ENCODE measurements around the gene PAXX. TPM values are rescaled to one million over a fixed set of nuclear protein-coding genes. Genes with fewer than 3 reads are reported as not detected.
A peak's percentile ranks its signal among the peaks of the same experiment; 100 is the strongest.

The PAXX gene
- total RNA-seq, 3 donors from 2014 or later (not counting 1 experiment from before 2014, with no cell fraction given) = 161 to 188 (median 161) TPM

DNA sequence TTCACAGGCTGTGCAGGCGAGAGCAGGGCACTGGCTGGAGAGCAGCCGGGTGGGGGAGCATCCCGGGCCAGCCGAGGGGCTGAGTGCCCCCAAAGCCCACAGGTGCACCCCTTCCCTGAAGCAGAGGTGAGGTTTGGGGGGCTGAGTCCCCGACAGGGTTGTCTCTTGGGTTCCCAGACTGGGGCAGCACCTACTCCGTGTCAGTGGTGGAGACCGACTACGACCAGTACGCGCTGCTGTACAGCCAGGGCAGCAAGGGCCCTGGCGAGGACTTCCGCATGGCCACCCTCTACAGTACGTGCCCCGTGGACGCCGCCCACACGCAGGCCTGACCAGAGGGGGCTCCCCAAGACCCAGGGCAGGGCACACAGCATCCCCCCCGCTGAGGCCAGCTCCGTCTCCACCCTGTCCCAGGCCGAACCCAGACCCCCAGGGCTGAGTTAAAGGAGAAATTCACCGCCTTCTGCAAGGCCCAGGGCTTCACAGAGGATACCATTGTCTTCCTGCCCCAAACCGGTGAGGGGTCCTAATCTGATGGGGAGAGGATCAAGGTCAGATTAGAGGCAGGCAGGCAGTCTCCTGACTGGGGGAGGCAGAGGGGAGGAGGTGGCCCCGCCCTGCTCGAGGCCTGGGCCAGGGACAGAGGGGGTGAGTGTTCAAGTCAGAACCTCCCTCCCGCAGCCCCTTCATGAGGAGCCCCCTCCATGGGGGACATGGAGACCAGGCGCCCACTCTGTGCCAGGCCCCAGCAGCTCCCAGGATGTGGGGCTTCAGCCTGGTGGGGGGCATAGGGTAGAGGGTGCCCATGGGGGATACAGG, 12.2 kb upstream of the PAXX start:
- H3K4me3 Mint-ChIP-seq = no peak overlapping the region

DNA sequence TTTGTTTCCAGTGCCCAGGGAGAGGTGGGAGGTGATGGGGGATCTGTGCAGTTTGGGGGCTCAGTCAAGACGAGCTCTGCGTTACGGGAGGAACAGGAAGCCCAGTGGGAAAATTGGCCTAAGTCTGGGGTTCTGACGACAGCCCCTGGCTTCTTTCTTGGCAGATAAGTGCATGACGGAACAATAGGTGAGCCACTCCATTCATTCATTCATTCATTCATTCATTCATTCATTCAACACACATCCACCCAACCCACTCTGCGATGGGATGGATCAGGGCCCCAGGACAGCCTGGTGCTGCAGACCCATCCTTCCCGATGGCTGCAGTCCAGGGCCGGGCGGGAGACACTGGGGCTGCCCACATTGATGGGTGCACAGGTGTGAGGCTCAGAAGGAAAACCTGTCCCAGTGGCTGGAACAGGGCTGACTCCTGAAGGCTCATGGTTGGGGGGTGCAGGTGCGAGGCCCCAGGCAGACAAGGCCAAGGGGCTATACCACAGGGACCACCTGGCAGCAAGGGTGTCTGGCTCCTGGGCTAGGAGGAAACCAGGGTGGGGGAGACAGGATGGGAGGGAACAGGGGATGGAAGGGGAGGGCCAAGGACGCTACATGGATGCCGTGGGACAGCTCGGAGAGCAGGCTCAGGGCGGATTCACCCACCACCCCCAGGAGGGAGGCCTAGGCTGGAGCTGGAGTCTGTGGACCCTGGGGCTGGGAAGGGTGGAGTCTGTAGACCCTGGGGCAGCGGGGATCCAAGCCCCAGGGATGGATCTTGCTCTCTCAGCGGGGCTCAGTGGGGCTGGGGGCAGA, 11.3 kb upstream of the PAXX start:
- Mint-ChIP-seq H3K9me3 (no peaks in the 10 kb centered on the region), H3K36me3 (no peaks in the 10 kb centered on the region), H3K27me3 (ENCODE audit: low read depth in 2 of 2) (peaks cover 0 to 7% of the 10 kb centered on the region in 2 donors), H3K4me1 (peaks cover 0 to 24% of the 10 kb centered on the region in 2 donors), H3K27ac (peak overlapping the region in 1 of 2 donors; percentile 31), H3K4me3 (no peak overlapping the region)
- intact Hi-C loops (cut with micrococcal nuclease) = no loop called here
- WGBS (ENCODE audit: insufficient coverage) = 95% methylated on average over 16 of the region's 16 CpGs
- TF ChIP-seq, protein P1, sequence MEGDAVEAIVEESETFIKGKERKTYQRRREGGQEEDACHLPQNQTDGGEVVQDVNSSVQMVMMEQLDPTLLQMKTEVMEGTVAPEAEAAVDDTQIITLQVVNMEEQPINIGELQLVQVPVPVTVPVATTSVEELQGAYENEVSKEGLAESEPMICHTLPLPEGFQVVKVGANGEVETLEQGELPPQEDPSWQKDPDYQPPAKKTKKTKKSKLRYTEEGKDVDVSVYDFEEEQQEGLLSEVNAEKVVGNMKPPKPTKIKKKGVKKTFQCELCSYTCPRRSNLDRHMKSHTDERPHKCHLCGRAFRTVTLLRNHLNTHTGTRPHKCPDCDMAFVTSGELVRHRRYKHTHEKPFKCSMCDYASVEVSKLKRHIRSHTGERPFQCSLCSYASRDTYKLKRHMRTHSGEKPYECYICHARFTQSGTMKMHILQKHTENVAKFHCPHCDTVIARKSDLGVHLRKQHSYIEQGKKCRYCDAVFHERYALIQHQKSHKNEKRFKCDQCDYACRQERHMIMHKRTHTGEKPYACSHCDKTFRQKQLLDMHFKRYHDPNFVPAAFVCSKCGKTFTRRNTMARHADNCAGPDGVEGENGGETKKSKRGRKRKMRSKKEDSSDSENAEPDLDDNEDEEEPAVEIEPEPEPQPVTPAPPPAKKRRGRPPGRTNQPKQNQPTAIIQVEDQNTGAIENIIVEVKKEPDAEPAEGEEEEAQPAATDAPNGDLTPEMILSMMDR (IDR thresholded peaks at IDR 0.05) = no peak
- ATAC-seq = no peak
- Histone ChIP-seq H3K9me3 (ENCODE audit: control insufficient read depth, insufficient read depth, low read length) (no peaks in the 10 kb centered on the region), H3K27ac (ENCODE audit: low read length) (no peak overlapping the region), H3K4me1 (ENCODE audit: control insufficient read depth, insufficient read depth, low read length) (peaks cover 36% of the 10 kb centered on the region), H3K36me3 (ENCODE audit: control insufficient read depth, insufficient read depth, low read length) (no peaks in the 10 kb centered on the region), H3K27me3 (ENCODE audit: control insufficient read depth, insufficient read depth, low read length) (peaks cover 10% of the 10 kb centered on the region), H3K4me3 (ENCODE audit: low read length) (no peak overlapping the region)
- DNase-seq = no peak

More for the DNA sequence above, 12.2 kb upstream of the PAXX start:
- intact Hi-C loops (cut with micrococcal nuclease) = no loop called here
- peaks cover 42% of the 10 kb centered on the region for H3K4me1 ChIP-seq (ENCODE audit: control insufficient read depth, insufficient read depth, low read length)
- H3K27ac ChIP-seq (ENCODE audit: low read length) = no peak overlapping the region
- H3K27me3 ChIP-seq (ENCODE audit: control insufficient read depth, insufficient read depth, low read length) = peaks cover 6% of the 10 kb centered on the region
- Mint-ChIP-seq H3K27ac (peak overlapping the region in 1 of 2 donors; percentile 31), H3K27me3 (ENCODE audit: low read depth in 2 of 2) (peaks cover 0 to 7% of the 10 kb centered on the region in 2 donors), H3K4me1 (peaks cover 6 to 33% of the 10 kb centered on the region in 2 donors), H3K9me3 (no peaks in the 10 kb centered on the region), H3K36me3 (no peaks in the 10 kb centered on the region)
- H3K4me3 ChIP-seq (ENCODE audit: low read length) = no peak overlapping the region
- TF ChIP-seq, protein P1 (IDR thresholded peaks at IDR 0.05) = no peak
- no peaks in the 10 kb centered on the region for H3K9me3 ChIP-seq (ENCODE audit: control insufficient read depth, insufficient read depth, low read length)
- no peak for ATAC-seq
- no peaks in the 10 kb centered on the region for H3K36me3 ChIP-seq (ENCODE audit: control insufficient read depth, insufficient read depth, low read length)
- WGBS (ENCODE audit: insufficient coverage) = 92% methylated on average over 26 of the region's 26 CpGs
- no peak for DNase-seq

DNA sequence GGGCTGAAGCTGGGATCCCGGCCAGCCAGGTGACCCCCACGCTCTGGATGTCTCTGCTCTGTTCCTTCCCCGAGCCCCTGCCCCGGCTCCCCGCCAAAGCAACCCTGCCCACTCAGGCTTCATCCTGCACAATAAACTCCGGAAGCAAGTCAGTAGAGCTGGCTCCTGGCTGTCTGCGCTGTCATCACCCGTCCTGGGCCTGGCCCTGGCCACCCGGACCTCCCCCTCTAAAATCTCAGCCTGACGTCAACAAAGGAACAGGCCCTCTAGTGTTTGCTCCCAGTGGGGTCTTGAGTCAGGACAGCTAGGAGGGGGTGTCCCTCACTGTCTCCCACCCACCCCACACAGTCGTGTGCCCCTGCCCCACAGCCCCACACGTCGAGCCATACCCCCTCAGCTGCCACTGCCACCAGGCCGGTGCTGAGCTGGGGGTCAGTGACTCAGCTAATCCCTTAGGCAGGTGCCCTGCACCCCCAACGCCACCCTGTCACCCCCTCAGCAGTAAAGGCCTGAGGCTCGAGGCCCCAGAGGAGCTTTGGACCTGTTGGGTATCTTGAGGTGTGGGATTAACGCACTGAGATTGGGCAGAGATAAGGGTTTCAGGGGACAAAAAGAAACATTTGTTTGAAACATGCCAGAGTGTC, 10.5 kb upstream of the PAXX start:
- 81% methylated on average over 15 of the region's 17 CpGs for WGBS (ENCODE audit: insufficient coverage)
- no peak for ATAC-seq
- no peak overlapping the region for H3K4me3 ChIP-seq (ENCODE audit: low read length)

More for the DNA sequence above, 10.5 kb upstream of the PAXX start:
- DNase-seq = no peak
- Mint-ChIP-seq H3K9me3 (no peaks in the 10 kb centered on the region), H3K36me3 (no peaks in the 10 kb centered on the region), H3K27me3 (ENCODE audit: low read depth in 2 of 2) (peaks cover 0 to 7% of the 10 kb centered on the region in 2 donors), H3K27ac (no peak overlapping the region), H3K4me1 (peaks cover 0 to 16% of the 10 kb centered on the region in 2 donors), H3K4me3 (no peak overlapping the region)
- H3K9me3 ChIP-seq (ENCODE audit: control insufficient read depth, insufficient read depth, low read length) = no peaks in the 10 kb centered on the region
- intact Hi-C loops (cut with micrococcal nuclease) = no loop called here
- H3K36me3 ChIP-seq (ENCODE audit: control insufficient read depth, insufficient read depth, low read length) = no peaks in the 10 kb centered on the region
- H3K4me1 ChIP-seq (ENCODE audit: control insufficient read depth, insufficient read depth, low read length) = peaks cover 27% of the 10 kb centered on the region
- TF ChIP-seq, protein P1 (IDR thresholded peaks at IDR 0.05) = no peak
- no peak overlapping the region for H3K27ac ChIP-seq (ENCODE audit: low read length)
- peaks cover 10% of the 10 kb centered on the region for H3K27me3 ChIP-seq (ENCODE audit: control insufficient read depth, insufficient read depth, low read length)

All from natural killer cell (primary cell).